GM12872 (cell line): ENCODE data around the gene RNF157.

Source experiments
- CTCF ChIP-seq: IDR thresholded peaks from 3 replicates; pipeline ENCODE4 v1.5.1; 2011; ENCODE audit warnings: low read depth, mild to moderate bottlenecking, low read length, moderate library complexity; ENCODE audit not compliant: insufficient read depth

Gene RNF157

GRCh38 chr17:76140661-76141211 lies 99.6 kb downstream of the RNF157 start:
- TF ChIP-seq CTCF: no peak

GRCh38 chr17:76139801-76140660 lies 100.3 kb downstream of the RNF157 start:
- TF ChIP-seq CTCF: no peak

GRCh38 chr17:76138896-76139752 lies 101.2 kb downstream of the RNF157 start:
- no peak for TF ChIP-seq CTCF

GRCh38 chr17:76138234-76138895 lies 101.9 kb downstream of the RNF157 start:
- TF ChIP-seq CTCF: no peak

GRCh38 chr17:76137351-76138233 lies 102.7 kb downstream of the RNF157 start:
- TF ChIP-seq CTCF: no peak

- no peak for TF ChIP-seq CTCF
These were observed 103.3 kb downstream of the RNF157 start for GRCh38 chr17:76137001-76137350.
